Astrocyte of the cerebellum (primary cell): ENCODE results near the gene FAM50B.

Experiments
- DNase-seq: peaks from one replicate; pipeline ENCODE4 v3.0.0-alpha.2; 2011; ENCODE audit warnings: low read depth
- H3K4me3 ChIP-seq: 2 replicates; pipeline ENCODE4 v1.5.1; 2011; ENCODE audit warnings: mild to moderate bottlenecking, low read depth, low read length, moderate library complexity
- CTCF ChIP-seq: IDR thresholded peaks from 2 replicates; pipeline ENCODE4 v1.5.1; 2012; ENCODE audit warnings: low read length, low read depth, moderate library complexity, mild to moderate bottlenecking; ENCODE audit errors: missing control alignments
- in situ Hi-C: cut with HindIII; loops from 2 replicates; pipeline ENCODE4 v1.10.0; 2017; ENCODE audit warnings: low sequenced_read_pairs

The FAM50B gene

DNA sequence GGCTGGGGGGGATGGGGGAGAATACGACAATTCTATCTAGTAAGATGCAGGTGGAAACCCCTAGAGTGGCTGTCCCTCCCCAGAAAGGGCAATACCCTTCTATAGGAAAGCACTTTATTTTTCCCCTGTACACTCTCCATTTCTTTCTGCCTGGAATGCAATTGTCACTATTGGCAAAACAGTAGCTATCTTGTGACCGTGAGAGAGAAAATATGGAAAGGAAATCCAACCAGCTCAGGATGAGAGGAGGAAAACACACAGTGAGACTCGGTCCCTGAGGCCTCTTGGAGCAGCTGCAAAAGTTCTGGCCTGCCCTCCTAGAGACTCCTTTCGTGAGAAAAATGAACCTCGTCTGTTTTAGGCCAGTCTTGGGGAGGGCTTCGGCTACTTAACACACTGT, 43.4 kb downstream of the FAM50B start:
- H3K4me3 ChIP-seq: no peak overlapping the region
- in situ Hi-C loops: no loop called here
- no peak for TF ChIP-seq CTCF
- no peak for DNase-seq

- DNase-seq: no peak
- TF ChIP-seq CTCF: no peak
- no peak overlapping the region for H3K4me3 ChIP-seq
- in situ Hi-C loops: no loop called here
These were observed 44.3 kb downstream of the FAM50B start for GRCh38 chr6:3893487-3893886.

- DNase-seq: no peak
- in situ Hi-C loops: no loop called here
- no peak for TF ChIP-seq CTCF
- H3K4me3 ChIP-seq: no peak overlapping the region
These were observed 44.7 kb downstream of the FAM50B start for GRCh38 chr6:3893917-3894316.

DNA sequence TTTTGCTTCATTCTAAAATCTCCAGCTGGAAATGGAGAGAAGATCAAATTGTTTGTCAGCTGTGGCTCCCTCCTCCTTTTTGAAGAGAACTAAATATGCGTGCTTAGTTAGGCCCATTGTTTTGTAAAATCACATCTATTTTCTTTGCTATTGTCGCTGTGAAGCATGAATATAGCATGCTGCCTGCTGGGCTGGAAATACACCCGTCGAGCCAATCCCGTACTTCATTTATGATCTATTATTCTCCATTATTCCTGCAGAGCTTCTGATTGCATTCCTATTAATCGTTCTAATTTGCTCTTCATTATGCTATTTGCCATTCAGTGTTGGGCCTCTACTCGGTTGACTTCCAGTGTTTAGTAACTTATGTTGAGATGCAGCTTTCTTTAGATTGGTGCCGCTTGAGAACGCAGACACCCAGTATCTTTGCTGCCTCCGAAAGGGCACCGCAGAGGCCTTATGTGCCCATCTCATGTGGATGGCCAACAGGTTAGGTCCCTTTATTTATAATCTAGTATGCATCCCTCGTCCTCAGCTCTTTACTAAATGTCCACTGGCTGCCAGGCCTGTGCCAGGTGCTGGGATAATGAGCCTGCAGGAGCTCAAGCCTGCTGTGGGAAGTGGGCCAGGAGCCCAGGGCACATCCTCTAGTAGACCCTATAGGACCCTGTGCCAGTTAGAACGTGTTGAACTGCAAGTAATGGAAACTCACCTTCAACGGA, 45.6 kb downstream of the FAM50B start:
- H3K4me3 ChIP-seq: no peak overlapping the region
- in situ Hi-C loops: no loop called here
- TF ChIP-seq CTCF: no peak
- no peak for DNase-seq

DNA sequence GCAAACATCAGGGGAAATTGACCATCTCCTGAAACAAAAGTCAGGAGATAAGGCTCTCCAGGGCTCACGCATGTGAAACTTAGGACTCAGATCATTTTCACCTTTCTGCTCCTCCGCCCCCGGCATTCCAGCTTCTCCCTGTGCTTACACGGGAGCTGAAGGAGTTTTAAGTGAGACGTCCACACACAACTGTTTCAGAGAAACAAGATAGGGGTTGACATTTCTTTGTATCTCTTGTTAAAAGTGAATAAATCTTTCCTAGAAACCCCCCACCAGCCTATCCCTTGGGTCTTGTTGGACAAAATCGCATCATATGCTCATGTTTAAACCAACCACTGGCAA, 46.1 kb downstream of the FAM50B start:
- no peak for DNase-seq
- TF ChIP-seq CTCF: no peak
- in situ Hi-C loops: no loop called here
- H3K4me3 ChIP-seq: no peak overlapping the region

DNA sequence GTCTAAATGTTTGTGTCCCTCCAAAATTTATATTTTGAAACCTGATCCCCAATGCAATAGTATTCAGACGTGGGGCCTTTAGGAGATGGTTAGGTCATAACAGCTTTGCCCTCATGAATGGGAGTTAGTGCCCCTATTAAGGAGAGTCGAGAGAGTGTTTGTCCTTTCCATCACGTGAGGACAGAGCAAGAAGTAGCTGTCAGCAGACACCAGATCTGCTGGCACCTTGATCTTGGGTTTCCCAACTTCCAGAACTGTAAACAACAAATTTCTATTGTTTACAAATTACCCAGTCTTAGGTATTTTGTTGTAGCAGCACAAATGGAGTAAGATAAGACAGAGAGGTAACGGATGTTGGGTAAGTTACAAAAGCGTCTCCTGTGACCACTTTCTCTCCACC, 46.6 kb downstream of the FAM50B start:
- no peak for TF ChIP-seq CTCF
- no peak for DNase-seq
- no peak overlapping the region for H3K4me3 ChIP-seq
- in situ Hi-C loops: no loop called here
